NCI-H2196 treated with DMSO at 0.1 percent for 48 hours (cell line): Measurements from ENCODE around the gene CDC14A.

Source experiments
- DNase-seq: peaks from one replicate; lab custom pipeline; 2025; ENCODE audit not compliant: unreplicated experiment; lab: John Stamatoyannopoulos, UW

Gene CDC14A

GRCh38 chr1:100443811-100444571, 91.7 kb downstream of the CDC14A start:
- no peak for DNase-seq

- DNase-seq, result no peak
Observed at GRCh38 chr1:100445565-100445964, 93.3 kb downstream of the CDC14A start.

GRCh38 chr1:100448366-100448765, 96.1 kb downstream of the CDC14A start:
- peak; percentile 56 for DNase-seq

GRCh38 chr1:100449477-100449876, 97.2 kb downstream of the CDC14A start:
- no peak for DNase-seq

- no peak for DNase-seq
Observed at GRCh38 chr1:100452641-100453040, 100.3 kb downstream of the CDC14A start.

- no peak for DNase-seq
Observed at GRCh38 chr1:100455478-100456072, 103.3 kb downstream of the CDC14A start.

GRCh38 chr1:100456880-100457279, 104.6 kb downstream of the CDC14A start:
- DNase-seq, result no peak

GRCh38 chr1:100457683-100458082, 105.4 kb downstream of the CDC14A start:
- DNase-seq, result no peak

- no peak for DNase-seq
Observed at GRCh38 chr1:100458661-100459357, 106.5 kb downstream of the CDC14A start.

- peak; percentile 59 for DNase-seq
Observed at GRCh38 chr1:100459358-100460114, 107.2 kb downstream of the CDC14A start.

GRCh38 chr1:100461222-100461621, 108.9 kb downstream of the CDC14A start:
- no peak for DNase-seq

- DNase-seq, result no peak
Observed at GRCh38 chr1:100462326-100463025, 110.2 kb downstream of the CDC14A start.

- peak; percentile 12 for DNase-seq
Observed at GRCh38 chr1:100463791-100464424, 111.6 kb downstream of the CDC14A start.

GRCh38 chr1:100469578-100469977, 117.3 kb downstream of the CDC14A start:
- no peak for DNase-seq

GRCh38 chr1:100474834-100475233, 122.5 kb downstream of the CDC14A start:
- no peak for DNase-seq

GRCh38 chr1:100476735-100477290, 124.5 kb downstream of the CDC14A start:
- no peak for DNase-seq

GRCh38 chr1:100478816-100479215, 126.5 kb downstream of the CDC14A start:
- no peak for DNase-seq

- DNase-seq, result no peak
Observed at GRCh38 chr1:100479620-100480338, 127.5 kb downstream of the CDC14A start.

- DNase-seq, result no peak
Observed at GRCh38 chr1:100481303-100481702, 129.0 kb downstream of the CDC14A start.
